GM23248 (cell line): Measurements from ENCODE around the gene EMC9. TPM values are rescaled to one million over a fixed set of nuclear protein-coding genes. Genes with fewer than 3 reads are reported as not detected.

ENCODE experiments used
- DNase-seq: peaks from one replicate; pipeline ENCODE4 v3.0.0-alpha.2; 2015
- H2AFZ ChIP-seq: fragments of 200-600 bp; sonication (generic); 2 replicates; pipeline ENCODE4 v1.6.1; 2016; ENCODE audit warnings: antibody characterized with exemption
- H3F3A ChIP-seq: fragments of 200-600 bp; sonication (generic); 2 replicates; pipeline ENCODE4 v1.6.1; 2016; ENCODE audit warnings: mild to moderate bottlenecking, antibody characterized with exemption, mixed run types; ENCODE audit not compliant: insufficient read depth
- H3K27ac ChIP-seq: fragments of 200-600 bp; sonication (generic); 2 replicates; pipeline ENCODE4 v1.5.1; 2016; ENCODE audit warnings: mild to moderate bottlenecking
- H3K27me3 ChIP-seq: fragments of 200-600 bp; sonication (generic); replicated peaks from 2 replicates; pipeline ENCODE4 v1.6.1; 2016; ENCODE audit warnings: mild to moderate bottlenecking; ENCODE audit not compliant: insufficient read depth
- H3K36me3 ChIP-seq: fragments of 200-600 bp; sonication (generic); 2 replicates; pipeline ENCODE4 v1.6.1; 2016; ENCODE audit warnings: low read depth, mild to moderate bottlenecking
- H3K4me1 ChIP-seq: fragments of 200-600 bp; sonication (generic); 2 replicates; pipeline ENCODE4 v1.6.1; 2016; ENCODE audit warnings: mild to moderate bottlenecking; ENCODE audit not compliant: insufficient read depth
- H3K4me2 ChIP-seq: fragments of 200-600 bp; sonication (generic); one replicate; pipeline ENCODE4 v1.6.1; 2016; ENCODE audit warnings: mild to moderate bottlenecking; ENCODE audit not compliant: unreplicated experiment
- H3K4me3 ChIP-seq: fragments of 200-600 bp; sonication (generic); 2 replicates; pipeline ENCODE4 v1.5.1; 2016; ENCODE audit warnings: mild to moderate bottlenecking
- H3K79me2 ChIP-seq: fragments of 200-600 bp; sonication (generic); 2 replicates; pipeline ENCODE4 v1.6.1; 2016; ENCODE audit warnings: mild to moderate bottlenecking; ENCODE audit not compliant: insufficient read depth
- H3K9ac ChIP-seq: fragments of 200-600 bp; sonication (generic); 2 replicates; pipeline ENCODE4 v1.6.1; 2016; ENCODE audit warnings: mild to moderate bottlenecking
- H3K9me2 ChIP-seq: fragments of 200-600 bp; sonication (generic); 2 replicates; pipeline ENCODE4 v1.6.1; 2016; ENCODE audit warnings: mixed run types, mild to moderate bottlenecking, moderate library complexity; ENCODE audit not compliant: insufficient read depth
- H3K9me3 ChIP-seq: fragments of 200-600 bp; sonication (generic); one replicate; pipeline ENCODE4 v1.6.1; 2017; ENCODE audit warnings: low read depth
- H4K20me1 ChIP-seq: fragments of 200-600 bp; sonication (generic); 2 replicates; pipeline ENCODE4 v1.6.0; 2016; ENCODE audit not compliant: insufficient read depth
- EZH2 ChIP-seq: fragments of 200-600 bp; sonication (generic); IDR thresholded peaks from 2 replicates; pipeline ENCODE4 v1.6.1; 2018; ENCODE audit warnings: antibody characterized with exemption, mild to moderate bottlenecking; ENCODE audit not compliant: insufficient read depth, poor library complexity, severe bottlenecking
- EZH2phosphoT487 ChIP-seq: fragments of 200-600 bp; sonication (generic); IDR thresholded peaks from 2 replicates; pipeline ENCODE4 v1.6.1; 2018; ENCODE audit warnings: antibody characterized with exemption, moderate library complexity, mild to moderate bottlenecking, low read depth; ENCODE audit not compliant: insufficient read depth
- WGBS, 2 experiments: methylation state at CpG; one replicate each; pipeline ENCODE4 v1.1.6; 2015 to 2017; ENCODE audit warnings: low lambda C conversion rate in 2 of 2, low coverage in 1 of 2; ENCODE audit errors: missing lambda C conversion rate in 2 of 2; 5-methylcytosine and 5-hydroxymethylcytosine counted together
- in situ Hi-C: fragments of 300-500 bp; cut with MboI; formaldehyde crosslinking; loops from 2 replicates; pipeline ENCODE4 v1.15.0; 2020
- polyA plus RNA-seq: library from polyadenylated mRNA; unstranded; fragments of >200 nt; fragmentation: Nextera tagmentation; extraction: Ambion mirVana; gene quantifications from 2 replicates; pipeline ENCODE4 v1.2.1, GENCODE V29; 2016
- total RNA-seq: library from RNA; depleted of rRNA; stranded (reverse); fragments of >200 nt; shearing (Covaris generic); gene quantifications from 2 replicates; pipeline ENCODE4 v1.2.3, GENCODE V29; 2014

EMC9 gene
- total and polyA plus RNA-seq, 2 experiments from 2014 or later, result 22.9 to 27.4 TPM

- Histone ChIP-seq H3F3A (no peaks in the 10 kb centered on the region), H3K9me3 (no peaks in the 10 kb centered on the region), H3K4me1 (no peaks in the 10 kb centered on the region), H4K20me1 (no peaks in the 10 kb centered on the region), H3K27me3 (no peaks in the 10 kb centered on the region), H3K4me2 (no peak overlapping the region), H3K36me3 (peaks cover 9% of the 10 kb centered on the region; the same call in 1 of the 2 replicates), H2AFZ (no peak overlapping the region), H3K27ac (no peak overlapping the region), H3K79me2 (no peaks in the 10 kb centered on the region), H3K9me2 (no peaks in the 10 kb centered on the region), H3K9ac (no peak overlapping the region), H3K4me3 (no peak overlapping the region)
- no peak for DNase-seq
- TF ChIP-seq EZH2 (no peak), EZH2phosphoT487 (no peak)
- WGBS, 2 experiments, result 73 to 80% methylated on average over 9 of the region's 9 CpGs
- in situ Hi-C loops, result no loop called here
These were observed 17.7 kb downstream of the EMC9 start for GRCh38 chr14:24123424-24124417.

- TF ChIP-seq EZH2, result no peak
- TF ChIP-seq EZH2phosphoT487, result no peak
- in situ Hi-C loops, result no loop called here
- WGBS, 2 experiments, result 76 to 87% methylated on average over 8 of the region's 8 CpGs
These were observed 18.5 kb downstream of the EMC9 start for GRCh38 chr14:24122898-24123297.

GRCh38 chr14:24122416-24122815, 19.0 kb downstream of the EMC9 start:
- in situ Hi-C loops, result no loop called here
- Histone ChIP-seq H3K9me2 (no peaks in the 10 kb centered on the region), H4K20me1 (no peaks in the 10 kb centered on the region), H2AFZ (no peak overlapping the region), H3K79me2 (no peaks in the 10 kb centered on the region), H3K9ac (no peak overlapping the region), H3K27me3 (no peaks in the 10 kb centered on the region), H3K27ac (no peak overlapping the region), H3K4me2 (no peak overlapping the region), H3K9me3 (no peaks in the 10 kb centered on the region), H3K4me1 (no peaks in the 10 kb centered on the region), H3K36me3 (peaks cover 9% of the 10 kb centered on the region; the same call in 1 of the 2 replicates), H3K4me3 (no peak overlapping the region), H3F3A (no peaks in the 10 kb centered on the region)
- no peak for TF ChIP-seq EZH2phosphoT487
- no peak for TF ChIP-seq EZH2
- WGBS, 2 experiments, result 89 to 92% methylated on average over 4 of the region's 4 CpGs
- DNase-seq, result no peak

More at GRCh38 chr14:24122898-24123297, 18.5 kb downstream of the EMC9 start:
- Histone ChIP-seq H3K36me3 (peaks cover 9% of the 10 kb centered on the region; the same call in 1 of the 2 replicates), H3K4me3 (no peak overlapping the region), H2AFZ (no peak overlapping the region), H3K27ac (no peak overlapping the region), H3K4me1 (no peaks in the 10 kb centered on the region), H3K9me3 (no peaks in the 10 kb centered on the region), H3K27me3 (no peaks in the 10 kb centered on the region), H4K20me1 (no peaks in the 10 kb centered on the region), H3K4me2 (no peak overlapping the region), H3K9me2 (no peaks in the 10 kb centered on the region), H3F3A (no peaks in the 10 kb centered on the region), H3K9ac (no peak overlapping the region), H3K79me2 (no peaks in the 10 kb centered on the region)
- no peak for DNase-seq

GRCh38 chr14:24121210-24121609, 20.2 kb downstream of the EMC9 start:
- 95 to 99% methylated on average over 8 of the region's 8 CpGs for WGBS, 2 experiments
- no peak overlapping the region for H3K4me2 ChIP-seq
- no peaks in the 10 kb centered on the region for H4K20me1 ChIP-seq
- H3K9me3 ChIP-seq, result no peaks in the 10 kb centered on the region
- H3K4me3 ChIP-seq, result no peak overlapping the region
- no peaks in the 10 kb centered on the region for H3F3A ChIP-seq
- H3K27ac ChIP-seq, result no peak overlapping the region
- H3K9ac ChIP-seq, result no peak overlapping the region
- peaks cover 5% of the 10 kb centered on the region; the same call in 1 of the 2 replicates for H3K79me2 ChIP-seq
- TF ChIP-seq EZH2 (no peak), EZH2phosphoT487 (no peak)
- no peaks in the 10 kb centered on the region for H3K9me2 ChIP-seq
- H2AFZ ChIP-seq, result no peak overlapping the region
- peaks cover 9% of the 10 kb centered on the region; the same call in 1 of the 2 replicates for H3K36me3 ChIP-seq
- peaks cover 3% of the 10 kb centered on the region; the same call in 1 of the 2 replicates for H3K4me1 ChIP-seq
- in situ Hi-C loops, result no loop called here
- no peak for DNase-seq
- H3K27me3 ChIP-seq, result no peaks in the 10 kb centered on the region
